Testis (tissue), 2 donors: ENCODE measurements around the gene PEX11B.

ENCODE experiments used
- POLR2A ChIP-seq: fragments of 450-650 bp; IDR thresholded peaks from one replicate; pipeline ENCODE4 v1.6.1; 2017; ENCODE audit warnings: antibody characterized with exemption, mild to moderate bottlenecking, moderate library complexity
- TF ChIP-seq, protein P1 (sequence below), 3 experiments: fragments of 450-650 bp in 2 of 3; fragments of 200-600 bp in 1 of 3; sonication (generic) in 1 of 3; IDR thresholded peaks; one replicate each; pipeline ENCODE4 v1.5.1; 2016 to 2019; ENCODE audit warnings: antibody characterized with exemption in 3 of 3, mild to moderate bottlenecking in 2 of 3, moderate library complexity in 1 of 3

- TF ChIP-seq, protein P1, sequence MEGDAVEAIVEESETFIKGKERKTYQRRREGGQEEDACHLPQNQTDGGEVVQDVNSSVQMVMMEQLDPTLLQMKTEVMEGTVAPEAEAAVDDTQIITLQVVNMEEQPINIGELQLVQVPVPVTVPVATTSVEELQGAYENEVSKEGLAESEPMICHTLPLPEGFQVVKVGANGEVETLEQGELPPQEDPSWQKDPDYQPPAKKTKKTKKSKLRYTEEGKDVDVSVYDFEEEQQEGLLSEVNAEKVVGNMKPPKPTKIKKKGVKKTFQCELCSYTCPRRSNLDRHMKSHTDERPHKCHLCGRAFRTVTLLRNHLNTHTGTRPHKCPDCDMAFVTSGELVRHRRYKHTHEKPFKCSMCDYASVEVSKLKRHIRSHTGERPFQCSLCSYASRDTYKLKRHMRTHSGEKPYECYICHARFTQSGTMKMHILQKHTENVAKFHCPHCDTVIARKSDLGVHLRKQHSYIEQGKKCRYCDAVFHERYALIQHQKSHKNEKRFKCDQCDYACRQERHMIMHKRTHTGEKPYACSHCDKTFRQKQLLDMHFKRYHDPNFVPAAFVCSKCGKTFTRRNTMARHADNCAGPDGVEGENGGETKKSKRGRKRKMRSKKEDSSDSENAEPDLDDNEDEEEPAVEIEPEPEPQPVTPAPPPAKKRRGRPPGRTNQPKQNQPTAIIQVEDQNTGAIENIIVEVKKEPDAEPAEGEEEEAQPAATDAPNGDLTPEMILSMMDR (IDR thresholded peaks at IDR 0.05): no peak
- TF ChIP-seq POLR2A: no peak
These were observed 20.5 kb downstream of the PEX11B start for GRCh38 chr1:145897969-145898368.
